ENCODE measurements around the gene CGB5. TPM values are rescaled to one million over a fixed set of nuclear protein-coding genes. Genes with fewer than 3 reads are reported as not detected.

The CGB5 gene
- polyA plus RNA-seq, 1 donor from 2014 or later, result not detected

DNA sequence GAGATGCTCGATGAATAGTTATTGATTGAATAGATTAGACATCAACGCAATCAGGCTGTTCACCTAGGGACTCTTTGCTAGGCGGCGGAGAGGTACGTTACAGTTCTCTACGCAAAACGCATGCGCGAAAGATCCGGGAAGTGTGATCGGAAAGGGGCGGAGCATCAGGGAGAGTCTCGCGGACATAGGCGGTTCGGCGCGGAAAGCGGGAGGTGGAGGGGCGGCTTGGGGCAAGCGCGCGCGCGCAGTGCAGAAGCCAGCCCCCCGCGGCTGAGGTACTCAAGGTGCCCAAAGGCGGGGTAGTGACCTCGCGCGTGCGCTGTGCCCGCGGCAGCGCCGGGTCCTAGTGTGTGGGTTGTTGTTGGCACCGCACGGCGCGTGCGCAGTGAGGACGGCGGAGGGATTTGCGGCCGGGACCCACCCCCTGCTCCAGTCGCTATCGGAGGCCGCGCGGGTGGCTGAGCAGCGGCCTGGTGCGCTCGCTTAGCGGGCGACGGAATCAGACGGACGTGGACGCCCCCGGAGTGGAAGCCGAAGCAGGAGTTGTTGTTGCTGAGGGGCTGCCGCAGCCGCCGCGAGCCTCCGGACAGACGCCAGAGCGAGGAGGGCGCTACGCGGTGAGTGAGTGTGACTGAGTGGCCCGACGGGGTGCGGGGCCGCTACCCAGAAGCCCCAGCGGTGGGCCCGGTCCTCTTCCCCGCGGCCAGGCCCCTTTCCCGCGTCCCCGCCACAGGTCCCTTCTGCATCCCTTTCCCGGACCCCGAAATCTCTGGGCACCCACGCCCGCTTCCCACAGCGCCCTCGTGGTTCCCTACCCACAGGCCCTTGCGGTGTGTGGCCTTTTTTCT, 41.6 kb downstream of the CGB5 start, which contains the start of gene SNRNP70:
SNRNP70 (plus strand) TSS at position 432 of the 848 bp plus-strand sequence. CDS start 964 bp downstream, outside the sequence.
- peak; percentile 97 for TF ChIP-seq TAF1 (IDR thresholded peaks at IDR 0.05; ENCODE audit: low read depth)
- no peak for TF ChIP-seq EZH2 (IDR thresholded peaks at IDR 0.05; ENCODE audit: borderline replicate concordance, insufficient read depth, low read length, poor library complexity, severe bottlenecking)
- TF ChIP-seq POLR2AphosphoS5 (IDR thresholded peaks at IDR 0.05), result peak; percentile 96
- peak; percentile 92 for TF ChIP-seq REST (IDR thresholded peaks at IDR 0.05; ENCODE audit: borderline replicate concordance)
- TF ChIP-seq RAD21 (conservative IDR thresholded peaks at IDR 0.05), result no peak
- peak; percentile 91 for TF ChIP-seq MXI1 (conservative IDR thresholded peaks at IDR 0.05; ENCODE audit: poor library complexity, severe bottlenecking)
- TF ChIP-seq, protein P1, sequence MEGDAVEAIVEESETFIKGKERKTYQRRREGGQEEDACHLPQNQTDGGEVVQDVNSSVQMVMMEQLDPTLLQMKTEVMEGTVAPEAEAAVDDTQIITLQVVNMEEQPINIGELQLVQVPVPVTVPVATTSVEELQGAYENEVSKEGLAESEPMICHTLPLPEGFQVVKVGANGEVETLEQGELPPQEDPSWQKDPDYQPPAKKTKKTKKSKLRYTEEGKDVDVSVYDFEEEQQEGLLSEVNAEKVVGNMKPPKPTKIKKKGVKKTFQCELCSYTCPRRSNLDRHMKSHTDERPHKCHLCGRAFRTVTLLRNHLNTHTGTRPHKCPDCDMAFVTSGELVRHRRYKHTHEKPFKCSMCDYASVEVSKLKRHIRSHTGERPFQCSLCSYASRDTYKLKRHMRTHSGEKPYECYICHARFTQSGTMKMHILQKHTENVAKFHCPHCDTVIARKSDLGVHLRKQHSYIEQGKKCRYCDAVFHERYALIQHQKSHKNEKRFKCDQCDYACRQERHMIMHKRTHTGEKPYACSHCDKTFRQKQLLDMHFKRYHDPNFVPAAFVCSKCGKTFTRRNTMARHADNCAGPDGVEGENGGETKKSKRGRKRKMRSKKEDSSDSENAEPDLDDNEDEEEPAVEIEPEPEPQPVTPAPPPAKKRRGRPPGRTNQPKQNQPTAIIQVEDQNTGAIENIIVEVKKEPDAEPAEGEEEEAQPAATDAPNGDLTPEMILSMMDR (IDR thresholded peaks at IDR 0.05; ENCODE audit: poor library complexity, severe bottlenecking), result no peak
- peak; percentile 44 for TF ChIP-seq EP300 (conservative IDR thresholded peaks at IDR 0.05; ENCODE audit: poor library complexity, severe bottlenecking)
- TF ChIP-seq SMC3 (conservative IDR thresholded peaks at IDR 0.05; ENCODE audit: poor library complexity), result peak; percentile 26
- Histone ChIP-seq H3K9ac (ENCODE audit: low read length) (peak within 1 kb of the TSS; percentile 94), H3K4me3 (ENCODE audit: low read length) (peak within 1 kb of the TSS; percentile 86), H3K27me3 (ENCODE audit: insufficient read depth, low read depth, low read length) (no peaks in the 10 kb centered on the region), H3K4me2 (ENCODE audit: low read length) (peak within 1 kb of the TSS; percentile 92), H3K9me2 (ENCODE audit: insufficient read depth, low read length) (no peaks in the 10 kb centered on the region), H4K20me1 (ENCODE audit: insufficient read depth) (no peaks in the 10 kb centered on the region), H3K9me3 (ENCODE audit: low read length) (no peaks in the 10 kb centered on the region), H3F3A (ENCODE audit: insufficient read depth, low read length, poor library complexity, severe bottlenecking) (no peaks in the 10 kb centered on the region), H3K79me2 (replicated peaks; ENCODE audit: insufficient read depth, low read length) (peaks cover 32% of the 10 kb centered on the region), H2AFZ (ENCODE audit: low read depth, low read length) (peak within 1 kb of the TSS; percentile 79), H3K36me3 (ENCODE audit: insufficient read depth, low read length) (peaks cover under 1% of the 10 kb centered on the region), H3K27ac (ENCODE audit: low read length) (peak within 1 kb of the TSS; percentile 89)

DNA sequence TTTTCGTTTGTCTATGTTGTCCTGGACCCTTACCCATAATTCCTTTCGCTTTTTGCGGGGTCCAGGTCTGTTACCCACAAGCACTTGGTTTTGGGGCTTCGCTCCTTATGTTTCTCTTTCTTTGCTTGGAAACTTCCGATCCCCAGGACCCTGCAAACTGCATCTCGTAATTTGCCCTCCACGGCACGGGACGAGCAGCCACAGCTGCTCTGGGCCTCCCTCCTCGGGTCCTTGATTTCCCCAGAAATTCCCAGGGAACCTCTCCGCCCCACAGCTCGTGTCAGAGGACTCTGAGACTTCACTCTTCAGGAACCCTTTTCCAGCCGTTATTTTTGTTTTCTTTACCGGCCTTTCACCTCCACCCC, 42.2 kb downstream of the CGB5 start:
- peak overlapping the region; percentile 94 for H3K9ac ChIP-seq (ENCODE audit: low read length)
- H3K27ac ChIP-seq (ENCODE audit: low read length), result peak overlapping the region; percentile 89
- H3K27me3 ChIP-seq (ENCODE audit: insufficient read depth, low read depth, low read length), result no peaks in the 10 kb centered on the region
- peaks cover 35% of the 10 kb centered on the region for H3K79me2 ChIP-seq (replicated peaks; ENCODE audit: insufficient read depth, low read length)
- peak overlapping the region; percentile 92 for H3K4me2 ChIP-seq (ENCODE audit: low read length)
- H3K9me2 ChIP-seq (ENCODE audit: insufficient read depth, low read length), result no peaks in the 10 kb centered on the region
- TF ChIP-seq SMC3 (conservative IDR thresholded peaks at IDR 0.05; ENCODE audit: poor library complexity) (no peak), MXI1 (conservative IDR thresholded peaks at IDR 0.05; ENCODE audit: poor library complexity, severe bottlenecking) (no peak), TAF1 (IDR thresholded peaks at IDR 0.05; ENCODE audit: low read depth) (no peak), EP300 (conservative IDR thresholded peaks at IDR 0.05; ENCODE audit: poor library complexity, severe bottlenecking) (no peak), POLR2AphosphoS5 (IDR thresholded peaks at IDR 0.05) (no peak), REST (IDR thresholded peaks at IDR 0.05; ENCODE audit: borderline replicate concordance) (no peak), RAD21 (conservative IDR thresholded peaks at IDR 0.05) (no peak), EZH2 (IDR thresholded peaks at IDR 0.05; ENCODE audit: borderline replicate concordance, insufficient read depth, low read length, poor library complexity, severe bottlenecking) (no peak)
- peak overlapping the region; percentile 79 for H2AFZ ChIP-seq (ENCODE audit: low read depth, low read length)
- H3F3A ChIP-seq (ENCODE audit: insufficient read depth, low read length, poor library complexity, severe bottlenecking), result no peaks in the 10 kb centered on the region
- peak overlapping the region; percentile 86 for H3K4me3 ChIP-seq (ENCODE audit: low read length)
- no peaks in the 10 kb centered on the region for H3K9me3 ChIP-seq (ENCODE audit: low read length)
- H4K20me1 ChIP-seq (ENCODE audit: insufficient read depth), result no peaks in the 10 kb centered on the region
- peaks cover 6% of the 10 kb centered on the region for H3K36me3 ChIP-seq (ENCODE audit: insufficient read depth, low read length)

Measured in neural cell (in vitro differentiated cells).